ENCODE results near the gene NCOR2.

Gene NCOR2

DNA sequence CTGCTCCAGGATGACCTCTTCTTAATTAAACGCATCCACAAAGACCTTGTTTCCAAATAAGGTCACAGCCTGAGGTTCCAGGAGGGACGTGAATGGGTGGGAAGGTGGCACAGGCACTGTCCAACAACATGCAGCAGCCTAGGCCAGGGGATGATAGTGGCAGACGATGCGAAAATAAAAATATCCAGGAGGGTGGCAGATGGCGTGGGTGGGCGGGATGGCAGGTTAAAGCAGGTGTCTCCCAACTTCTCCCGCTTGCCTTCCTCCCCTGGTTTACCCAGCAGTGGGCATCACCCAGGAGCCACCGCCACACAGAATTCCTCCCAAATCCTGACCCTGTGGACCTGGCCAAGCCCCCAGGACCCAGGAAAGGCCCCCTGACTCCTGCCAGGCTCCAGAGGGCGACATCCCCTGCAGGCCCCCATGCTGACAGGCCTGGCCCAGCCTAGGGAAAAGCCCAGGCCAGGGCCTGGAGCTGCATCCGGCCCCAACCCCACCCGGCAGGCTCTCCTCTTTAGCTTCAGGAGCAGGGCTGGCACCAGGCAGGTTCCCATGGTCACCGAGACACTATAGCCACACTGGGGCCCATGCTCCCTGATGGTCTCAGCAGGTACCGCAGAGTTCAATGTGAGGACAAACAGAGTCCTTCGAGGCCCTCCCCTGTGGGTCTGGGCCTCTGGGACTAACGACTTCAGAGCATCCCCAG lies 9.7 kb downstream of the NCOR2 start:
- no peak for DNase-seq

DNA sequence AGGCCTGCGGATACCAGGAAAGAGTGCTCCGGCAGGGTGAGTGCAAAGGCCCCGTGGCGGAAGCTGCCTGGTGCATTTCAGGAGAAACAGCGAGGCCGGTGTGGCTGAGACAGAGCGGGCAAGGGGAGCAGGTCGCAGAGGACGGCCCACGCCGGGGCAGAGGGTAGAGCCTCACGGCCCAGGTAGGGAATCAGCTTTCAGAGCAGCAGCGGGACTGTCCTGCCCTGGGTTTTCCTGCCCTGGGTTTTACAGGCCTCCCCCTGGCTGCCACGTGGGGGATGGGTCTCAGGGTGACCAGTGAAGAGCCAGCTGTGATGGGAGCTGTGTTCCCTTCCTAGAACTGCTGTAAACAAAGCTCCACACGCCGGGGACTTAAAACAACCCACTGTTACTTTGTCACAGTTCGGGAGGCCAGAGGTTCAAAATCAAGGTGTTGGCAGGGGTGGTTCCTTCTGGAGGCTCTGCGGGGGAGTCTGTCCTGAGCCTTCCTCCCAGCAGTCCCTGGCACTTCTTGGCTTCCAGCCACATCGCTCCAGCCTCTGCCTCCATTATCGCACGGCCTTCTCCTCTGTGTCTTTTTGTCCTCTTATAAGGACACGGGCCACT lies 10.4 kb downstream of the NCOR2 start:
- DNase-seq: no peak

DNA sequence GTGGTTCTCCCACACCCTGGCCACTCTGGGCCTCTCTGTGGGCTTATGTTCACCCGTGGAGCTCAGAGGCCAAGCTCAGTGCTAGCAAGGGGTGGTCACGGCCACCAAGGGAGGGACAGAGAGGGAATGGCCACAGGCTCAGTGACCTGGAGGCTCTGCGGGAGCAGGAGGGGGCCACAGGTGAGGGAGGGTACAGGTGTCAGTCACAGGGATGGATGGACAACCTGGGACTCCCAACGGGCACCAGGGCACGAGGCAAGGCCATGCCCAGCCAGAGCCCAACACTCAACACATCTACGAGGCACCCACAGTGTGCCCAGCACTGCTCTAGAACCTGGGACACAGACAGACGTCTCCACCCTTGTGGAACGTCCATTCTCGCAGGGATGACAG lies 11.3 kb downstream of the NCOR2 start:
- no peak for DNase-seq

DNA sequence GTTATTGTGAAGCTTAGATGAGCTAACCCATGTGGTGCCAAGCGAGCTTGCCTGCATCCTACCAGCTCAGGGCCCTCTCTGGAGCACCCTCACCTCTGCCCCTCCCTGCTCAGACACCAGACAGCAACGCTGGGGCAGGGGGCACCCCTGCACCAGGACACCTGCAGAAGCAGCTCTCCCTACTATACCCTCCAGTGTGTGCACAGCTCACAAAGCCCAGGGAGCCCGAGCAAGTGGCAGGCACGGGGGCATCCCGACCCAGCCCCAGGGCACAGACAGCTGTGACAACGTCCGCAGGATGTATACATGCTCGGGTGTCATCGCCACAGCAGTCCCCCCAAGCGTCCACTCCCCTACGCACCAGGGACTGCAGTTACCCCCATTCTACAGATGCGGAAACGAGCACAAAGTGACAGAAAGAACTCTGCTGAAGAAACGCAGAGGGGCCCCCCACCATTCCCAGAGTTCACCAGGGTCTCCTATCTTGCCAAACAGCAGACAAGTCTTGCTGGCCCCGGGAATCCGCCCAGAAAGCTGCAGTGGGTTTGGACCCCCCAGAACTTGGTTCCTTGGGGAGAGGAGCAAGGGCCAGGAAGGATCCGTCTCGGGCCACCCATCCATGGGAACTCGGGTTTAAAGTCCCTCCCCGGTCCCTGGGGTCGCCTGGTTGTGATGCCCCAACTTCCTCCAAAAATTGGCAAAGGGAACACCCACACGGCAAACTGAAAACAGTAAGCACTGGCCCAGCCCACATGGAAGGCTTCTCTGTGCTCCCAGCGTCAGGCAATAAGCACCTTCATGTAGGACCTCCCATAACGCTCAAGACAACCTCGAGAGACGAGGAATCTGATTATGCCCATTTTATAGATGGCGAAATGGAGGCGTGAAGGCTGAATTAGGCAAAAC lies 12.0 kb downstream of the NCOR2 start:
- no peak for DNase-seq

DNA sequence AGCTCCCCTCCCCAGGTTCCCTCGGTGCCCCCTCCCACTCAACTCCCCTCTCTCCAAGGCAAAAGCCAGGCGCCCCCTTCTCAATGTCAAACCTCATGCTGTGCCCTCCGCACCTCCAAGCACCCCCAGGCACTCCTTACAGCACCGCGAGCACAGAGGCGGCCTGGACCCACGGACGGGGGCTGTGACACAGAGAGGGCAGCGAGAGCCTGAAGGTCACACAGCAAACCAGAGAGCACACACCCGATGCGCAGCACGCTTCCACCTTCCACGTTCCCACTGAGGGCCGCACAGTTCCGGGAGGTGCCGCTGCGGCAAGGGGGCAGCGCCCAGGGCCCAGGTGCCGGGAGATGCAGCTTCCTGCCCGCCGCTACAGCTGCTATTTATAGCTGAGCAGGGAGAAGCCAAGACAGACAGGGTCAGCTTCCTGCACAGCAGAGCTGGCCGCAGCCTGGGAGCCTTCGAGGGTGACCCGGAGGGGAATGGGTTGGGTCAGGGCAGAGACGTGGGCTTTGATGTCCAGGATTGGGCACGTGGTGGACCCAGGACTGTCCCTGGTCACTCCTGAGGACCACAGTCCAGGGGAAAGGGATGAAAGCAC lies 12.9 kb downstream of the NCOR2 start:
- DNase-seq: no peak

DNA sequence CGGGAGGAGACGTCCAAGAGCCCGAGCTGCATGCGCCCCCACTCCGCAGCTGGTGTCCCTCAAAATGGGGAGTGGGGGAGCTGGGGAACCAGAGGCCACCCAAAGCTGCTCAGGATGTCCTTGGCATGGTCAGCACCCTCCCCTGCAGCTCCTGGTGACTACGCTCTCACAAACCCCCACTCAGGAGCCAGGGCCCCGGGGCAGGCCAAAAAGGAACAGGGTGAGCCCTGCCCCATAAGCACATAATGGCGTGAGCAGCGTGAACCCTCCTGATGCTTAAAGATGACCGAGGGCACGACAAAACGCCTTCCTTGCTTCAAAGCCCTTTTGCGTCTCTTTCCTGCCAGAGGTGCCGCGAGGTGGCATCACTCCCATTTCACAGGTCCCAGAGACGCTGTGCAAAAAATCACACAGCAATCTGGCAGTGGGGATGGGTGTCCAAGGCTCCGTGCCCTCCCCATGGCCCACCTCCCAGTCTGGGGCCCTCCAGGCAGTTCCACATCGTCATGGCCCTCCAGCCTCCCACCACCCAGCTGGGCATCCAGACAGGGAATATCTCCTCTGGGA lies 13.5 kb downstream of the NCOR2 start:
- peak; percentile 24 for DNase-seq

DNA sequence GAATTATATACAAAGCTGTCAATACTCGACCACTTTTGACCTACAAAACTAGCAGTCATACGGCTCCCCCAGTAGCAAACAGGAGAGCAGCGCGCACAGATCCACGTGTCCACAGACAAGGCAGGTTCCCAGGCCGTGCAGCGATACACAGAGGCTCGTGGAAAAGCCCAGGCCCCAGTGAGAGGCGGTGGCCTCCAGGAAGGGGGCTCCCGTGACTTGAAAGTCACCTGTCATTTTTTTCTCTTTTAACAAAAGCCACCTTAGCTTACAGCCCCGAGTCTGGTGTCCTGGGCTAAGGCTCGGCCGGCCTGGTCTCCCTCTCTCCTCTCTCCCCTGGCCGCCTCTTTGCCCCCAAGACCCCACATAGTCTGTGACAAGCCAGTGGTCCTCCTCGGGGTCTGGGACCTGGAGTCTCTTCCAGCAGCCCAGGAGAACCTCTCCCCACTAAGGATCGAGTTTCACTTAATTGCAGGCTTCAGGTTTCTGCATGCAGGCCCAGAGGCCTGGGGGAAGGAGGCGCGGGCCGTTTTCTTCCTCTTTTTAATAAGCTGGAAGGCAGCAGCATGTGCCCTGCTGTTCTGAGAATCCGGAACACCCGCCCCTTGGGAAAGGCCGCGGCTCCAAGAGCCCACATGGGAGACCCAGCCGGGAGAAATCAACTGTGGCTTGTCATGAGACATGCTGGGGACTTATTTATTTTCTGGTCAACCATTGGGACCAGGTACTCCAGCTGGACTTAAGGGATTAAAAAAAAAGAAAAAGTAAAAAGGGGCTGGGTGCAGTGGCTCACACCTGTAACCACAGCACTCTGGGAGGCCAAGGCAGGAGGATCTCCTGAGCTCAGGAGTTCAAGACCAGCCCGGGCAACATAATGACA lies 15.9 kb downstream of the NCOR2 start:
- DNase-seq: no peak

DNA sequence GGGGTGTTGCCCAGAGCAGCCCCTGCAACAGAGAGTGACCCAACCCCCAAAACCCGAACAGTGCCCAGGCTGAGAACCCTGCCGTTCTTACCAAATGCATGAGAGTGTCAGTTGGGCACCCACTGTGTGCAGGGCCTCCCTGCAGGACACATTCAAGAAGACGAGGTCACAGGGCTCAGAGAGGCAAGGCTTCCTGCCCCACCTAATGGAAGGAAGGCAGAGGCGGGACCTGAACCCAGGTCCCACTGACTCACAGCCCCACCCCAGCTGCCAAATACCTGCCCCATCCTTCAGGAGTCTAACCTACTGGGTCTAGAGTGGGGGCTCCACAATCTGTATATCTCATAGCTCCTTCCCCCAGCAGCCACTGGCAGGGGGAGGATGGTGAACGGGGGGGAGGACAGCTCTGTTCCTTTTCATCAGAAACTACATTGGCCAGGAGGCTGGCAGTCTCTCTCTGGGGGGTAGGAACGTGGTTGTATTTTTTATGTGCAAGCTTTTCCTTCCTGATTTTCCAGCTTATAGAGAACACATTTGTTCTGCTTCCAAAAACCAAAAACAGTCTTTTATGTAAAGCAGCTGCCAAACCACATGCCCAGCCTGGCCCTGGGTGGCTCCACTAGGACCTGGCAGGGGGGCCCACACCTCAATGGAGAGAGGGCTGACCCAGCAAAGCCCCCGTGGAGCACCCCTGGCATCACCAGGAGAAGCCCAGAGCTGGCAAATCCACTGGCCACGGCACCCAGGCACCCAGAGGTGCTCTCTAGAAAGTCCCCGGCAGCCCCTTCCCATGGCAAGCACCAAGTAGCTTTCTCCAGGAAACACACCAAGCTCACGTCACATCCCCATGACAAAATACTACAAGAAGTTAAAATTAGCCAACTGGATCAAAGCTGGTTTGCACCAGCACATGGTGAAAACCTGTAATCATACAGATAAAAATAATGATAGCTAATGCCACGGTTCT lies 17.0 kb downstream of the NCOR2 start:
- no peak for DNase-seq

DNA sequence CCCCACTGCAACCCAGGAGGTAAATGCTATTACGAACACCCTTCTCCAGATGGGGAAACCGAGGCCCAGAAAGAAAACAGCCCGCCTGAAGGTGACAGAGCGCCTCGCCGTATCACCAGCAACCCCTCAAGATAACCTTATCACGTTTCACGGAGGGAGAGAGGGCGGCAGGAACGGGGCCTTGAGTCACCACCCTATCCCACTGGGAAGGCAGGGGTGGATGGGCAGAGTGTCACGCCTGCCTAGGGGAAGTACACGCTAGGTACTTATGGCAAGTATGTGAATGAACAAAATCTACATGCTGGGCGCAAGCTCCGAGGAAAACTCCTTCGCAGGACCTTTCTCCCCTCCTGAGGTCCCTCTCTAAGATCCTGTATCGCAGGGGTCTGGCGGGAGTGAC lies 17.8 kb downstream of the NCOR2 start:
- DNase-seq: no peak

DNA sequence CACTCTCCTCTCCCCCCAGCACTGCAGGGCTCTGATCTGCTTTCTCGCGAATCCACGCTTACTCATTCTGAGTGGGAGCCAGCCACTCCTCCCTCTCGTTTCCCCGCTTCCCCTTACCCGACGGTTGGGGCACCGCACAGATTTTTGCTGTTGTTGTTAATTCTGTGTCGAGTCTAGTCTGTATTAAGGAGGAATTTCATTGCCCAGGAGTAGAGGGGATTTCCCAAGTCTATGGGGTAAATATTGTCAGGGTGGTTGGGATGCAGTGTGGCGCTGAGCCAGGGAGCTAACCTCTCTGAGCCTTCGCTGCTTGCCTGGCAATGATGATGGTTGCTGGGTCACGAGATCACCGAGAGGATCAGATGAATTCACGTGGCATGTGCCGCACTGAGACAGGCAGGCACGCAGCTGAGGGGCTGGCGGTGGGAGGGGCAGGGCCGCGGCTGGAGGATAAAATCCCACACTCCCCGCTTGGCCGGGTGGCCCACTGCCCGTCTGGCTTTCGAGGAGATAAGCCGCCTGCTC lies 18.5 kb downstream of the NCOR2 start:
- DNase-seq: no peak

DNA sequence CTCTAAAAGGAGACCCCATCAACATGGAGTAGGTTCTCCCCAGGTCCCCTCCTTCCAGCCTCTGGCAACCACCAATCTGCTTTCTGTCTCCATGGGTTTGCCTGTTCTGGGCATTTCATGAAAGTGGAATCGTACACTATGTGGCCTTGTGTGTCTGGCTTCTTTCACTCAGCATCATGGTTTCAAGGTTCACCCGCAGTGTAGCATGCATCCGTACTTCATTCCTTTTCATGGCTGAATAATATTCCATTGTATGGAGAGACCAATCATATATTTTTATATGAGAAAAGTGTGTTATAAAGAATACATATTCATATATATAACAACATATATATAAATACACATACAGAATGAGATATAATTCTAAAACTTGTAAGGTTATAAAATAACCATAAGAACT lies 19.8 kb downstream of the NCOR2 start:
- DNase-seq: no peak

DNA sequence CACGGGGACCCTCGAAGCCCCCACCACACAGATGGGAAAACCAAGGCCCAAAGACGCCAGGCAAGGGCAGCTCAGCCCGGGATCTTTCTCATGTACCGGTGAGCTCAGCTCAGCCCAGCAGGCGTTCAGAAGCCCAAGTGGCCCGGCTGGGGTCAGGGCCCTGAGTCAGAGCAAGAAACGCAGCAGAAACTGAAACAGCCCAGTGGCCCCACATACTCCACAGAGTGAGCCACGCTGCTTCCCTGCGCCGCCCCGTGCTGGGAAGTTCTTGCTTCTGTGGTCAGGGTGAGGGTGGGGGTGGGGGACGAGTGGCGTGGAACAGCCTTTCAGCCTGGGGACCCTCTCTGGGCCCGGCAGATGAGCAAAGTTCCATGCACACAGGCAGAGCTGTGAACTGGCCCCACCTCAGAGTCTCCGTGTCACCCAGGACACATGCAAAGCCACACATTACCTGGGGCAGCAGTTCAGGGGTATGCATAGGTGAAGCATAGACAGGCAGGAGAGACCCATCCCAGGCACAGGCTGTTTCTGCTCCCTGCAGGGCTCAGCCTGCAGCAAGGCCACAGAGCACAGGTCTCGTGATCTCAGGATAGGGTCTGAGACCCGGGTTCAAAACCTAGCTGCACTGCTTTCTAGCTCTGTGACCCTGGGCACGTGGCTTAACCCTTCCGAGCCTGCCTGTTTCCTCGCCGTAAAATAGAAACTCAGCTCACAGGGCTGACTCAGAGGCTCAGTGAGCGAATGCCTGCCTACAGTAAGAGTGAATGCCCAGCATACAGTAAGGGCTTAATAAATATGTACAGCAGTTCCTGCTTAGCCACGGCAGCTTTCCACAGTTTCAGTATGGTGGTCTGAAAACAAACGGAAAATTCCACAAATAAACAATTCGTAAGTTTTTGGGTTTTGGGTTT lies 21.6 kb downstream of the NCOR2 start:
- DNase-seq: no peak

DNA sequence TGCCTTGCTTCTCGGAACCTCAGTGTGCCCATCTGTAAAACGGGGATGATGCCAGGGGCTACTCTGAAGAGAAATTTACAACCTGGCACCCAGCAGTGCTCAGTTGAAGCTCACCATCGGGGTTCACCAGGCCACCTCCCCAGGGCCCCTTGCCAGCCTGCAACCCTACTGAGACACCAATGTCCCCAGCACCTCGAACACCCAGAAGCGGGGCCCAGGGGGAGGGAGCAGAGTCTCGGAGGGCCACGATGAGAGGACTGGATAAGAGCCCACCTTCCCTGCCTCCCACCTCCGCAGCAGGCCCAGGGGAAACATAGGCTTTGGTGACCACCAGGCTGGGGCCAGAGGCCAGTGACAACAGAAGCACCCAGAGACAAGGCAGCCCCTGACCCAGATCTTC lies 22.4 kb downstream of the NCOR2 start:
- DNase-seq: no peak

DNA sequence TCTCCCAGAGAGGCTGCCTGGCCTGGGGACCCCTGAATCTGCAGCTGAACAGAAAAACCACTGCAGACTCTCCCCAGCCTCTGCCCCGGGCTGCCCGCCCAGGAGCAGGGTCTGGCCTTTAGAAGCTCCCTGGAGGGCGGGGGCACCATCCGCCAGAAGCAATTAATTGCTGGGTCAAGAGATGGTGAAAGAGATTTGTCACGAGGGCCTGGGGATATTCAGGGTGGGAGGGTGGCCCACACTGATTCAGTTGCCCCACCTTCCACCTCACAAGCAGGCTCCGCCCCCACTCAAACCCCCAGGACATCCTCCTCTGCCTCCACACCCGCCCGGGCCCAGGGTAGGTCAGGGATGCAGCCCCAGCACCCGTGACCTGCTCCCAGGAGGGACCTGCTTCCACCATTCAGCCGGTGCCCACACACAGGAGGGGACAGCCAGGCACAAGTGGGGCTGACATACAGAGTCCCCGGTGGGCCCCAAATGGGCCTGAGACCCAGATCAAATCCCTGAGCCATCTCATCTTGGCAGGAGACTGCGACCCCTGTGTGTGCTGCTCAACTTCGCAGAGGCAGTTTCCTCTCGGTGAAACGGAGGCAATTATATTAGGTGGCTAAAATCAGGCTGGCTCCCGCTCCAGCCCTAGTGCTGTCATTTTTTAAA lies 23.0 kb downstream of the NCOR2 start:
- DNase-seq: no peak

DNA sequence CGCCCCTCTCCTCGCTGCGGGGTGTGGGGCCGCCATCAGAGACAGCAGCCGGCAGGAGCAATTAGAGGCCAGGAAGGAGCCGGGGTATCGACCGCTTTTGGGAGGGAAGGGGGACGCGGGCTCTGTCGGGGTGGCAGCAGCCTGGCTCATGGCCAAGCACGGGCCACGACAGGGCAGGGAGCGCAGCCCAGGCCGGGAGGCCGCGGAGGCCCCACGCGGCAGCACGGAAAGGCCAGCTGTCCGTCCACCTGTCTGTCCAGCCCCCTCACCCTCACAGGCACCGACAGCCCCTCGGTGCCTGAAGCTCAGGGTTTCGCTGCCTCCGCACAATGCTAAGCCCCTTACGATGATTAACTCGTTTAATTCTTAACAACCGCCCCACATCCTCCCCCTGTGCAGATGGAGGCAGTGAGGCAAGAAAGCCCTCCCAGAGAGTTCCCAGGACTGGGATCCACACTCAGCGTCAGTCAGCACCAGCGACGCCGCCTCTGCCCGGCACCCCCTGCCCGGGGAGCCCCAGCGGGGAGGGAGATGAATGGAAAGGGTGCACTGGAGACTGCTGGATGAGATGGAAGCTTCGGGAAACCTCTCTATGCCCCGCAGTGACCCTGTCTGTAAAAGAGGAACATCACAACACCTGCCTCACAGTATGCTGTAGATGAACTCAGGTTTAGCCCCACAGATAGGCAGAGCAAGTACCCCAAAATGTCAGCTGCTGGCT lies 23.7 kb downstream of the NCOR2 start:
- no peak for DNase-seq

DNA sequence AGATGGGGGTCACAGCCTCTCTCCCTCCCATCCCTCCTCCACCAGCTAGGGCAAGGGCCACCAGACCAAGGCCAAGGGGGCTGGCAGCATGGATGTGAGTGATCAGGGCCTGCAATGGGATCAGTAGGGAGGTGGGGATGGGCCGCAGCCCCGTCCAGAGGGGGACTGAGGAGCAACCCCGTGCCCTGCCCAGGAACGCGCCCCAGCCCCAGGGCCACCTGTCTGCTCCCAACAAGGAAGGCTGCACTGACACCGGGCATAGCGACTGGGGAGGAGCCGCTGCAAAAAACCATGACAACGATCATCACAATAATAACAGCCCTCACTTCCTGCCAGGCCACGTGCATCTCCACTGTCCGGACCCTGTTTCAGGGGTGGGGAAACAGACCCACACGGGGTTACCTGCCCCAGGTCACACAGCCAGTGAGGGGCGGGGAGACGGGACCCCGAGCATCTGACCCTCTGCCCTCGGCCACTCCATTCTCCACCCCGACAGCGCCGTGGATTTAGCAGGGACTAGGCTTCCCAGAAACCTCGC lies 24.3 kb downstream of the NCOR2 start:
- no peak for DNase-seq

DNA sequence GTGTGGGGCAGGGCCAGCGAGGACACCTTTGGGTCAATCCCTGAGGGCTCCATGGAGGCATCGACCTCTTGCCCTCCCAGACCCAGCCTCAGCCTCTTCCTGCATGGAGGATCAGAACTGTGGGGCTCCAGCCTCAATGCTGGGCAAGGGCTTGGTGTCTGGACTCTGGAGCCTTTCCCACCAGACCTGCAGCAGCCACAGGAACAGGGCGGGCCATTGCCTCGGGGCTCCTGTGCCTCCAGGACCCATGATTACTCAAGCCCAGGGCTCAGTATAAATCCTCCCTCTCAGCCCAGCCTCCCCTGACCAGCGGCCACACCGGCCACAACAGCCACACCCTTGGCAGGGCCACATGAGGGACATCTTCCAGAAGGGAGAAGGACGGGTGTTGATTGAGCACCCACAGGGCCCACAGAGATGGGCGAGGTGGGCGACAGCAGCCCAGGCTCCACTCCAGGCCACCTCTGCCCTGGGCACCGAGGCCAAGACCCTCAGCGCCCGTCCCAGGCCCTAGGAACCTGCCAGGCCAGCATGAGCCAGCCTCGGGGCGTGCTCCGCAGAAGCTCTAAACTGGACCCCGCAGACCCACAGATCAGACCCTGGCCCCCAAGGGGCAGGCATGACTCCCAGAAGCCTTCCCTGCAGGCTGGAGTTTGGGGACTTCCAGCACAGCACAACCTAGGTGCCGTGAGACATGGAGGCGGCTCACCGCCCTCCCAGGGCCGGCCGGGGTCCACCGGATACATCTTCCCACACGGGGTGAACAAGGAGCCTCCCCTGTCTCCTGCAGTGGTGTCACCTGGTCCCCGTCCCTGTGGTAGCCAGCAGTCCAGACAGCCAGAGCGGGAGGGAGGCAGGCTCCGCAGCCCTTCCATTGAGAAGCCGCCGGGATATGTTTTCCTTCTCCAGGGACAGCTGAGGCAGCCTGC lies 25.1 kb downstream of the NCOR2 start:
- no peak for DNase-seq

All from activated gamma-delta T cell treated with Interleukin-2 at 50 U/mL for 16 hours (primary cell).